Fibroblast of villous mesenchyme (primary cell): Measurements from ENCODE around the gene VPS51. TPM values are rescaled to one million over a fixed set of nuclear protein-coding genes. Genes with fewer than 3 reads are reported as not detected.

ENCODE experiments used
- DNase-seq: peaks from one replicate; pipeline ENCODE4 v3.0.0-alpha.2; 2010; ENCODE audit warnings: low read depth
- H3K4me3 ChIP-seq: 2 replicates; pipeline ENCODE4 v1.5.1; 2011; ENCODE audit warnings: low read depth, mild to moderate bottlenecking, low read length
- total RNA-seq: library from RNA; depleted of rRNA; stranded (reverse); fragments of >200 nt; gene quantifications from 2 replicates; pipeline ENCODE4 v1.2.3, GENCODE V29; 2012
- TF ChIP-seq, protein P1 (sequence below): IDR thresholded peaks from 2 replicates; pipeline ENCODE4 v1.5.1; 2012; ENCODE audit warnings: low read depth, mild to moderate bottlenecking, low read length; ENCODE audit not compliant: insufficient read depth

Gene VPS51
- total RNA-seq, 1 donor = 104 TPM

DNA sequence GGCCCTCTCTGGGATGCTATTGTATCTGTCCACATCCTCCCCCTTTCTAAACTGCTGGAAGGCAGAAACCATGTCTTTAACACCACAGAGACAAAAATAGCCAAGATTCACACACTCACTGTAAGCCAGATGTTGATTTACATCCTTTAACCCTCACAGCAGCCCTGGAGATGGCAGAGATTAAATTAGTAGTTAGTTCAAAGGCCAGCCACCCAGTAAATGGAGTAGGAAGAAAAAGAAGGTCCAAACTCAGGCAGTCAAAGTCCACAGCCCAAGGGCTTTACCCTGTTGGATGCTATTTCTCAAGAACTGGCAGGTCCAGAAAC is 23.6 kb downstream of the VPS51 start:
- no peak for DNase-seq
- TF ChIP-seq, protein P1, sequence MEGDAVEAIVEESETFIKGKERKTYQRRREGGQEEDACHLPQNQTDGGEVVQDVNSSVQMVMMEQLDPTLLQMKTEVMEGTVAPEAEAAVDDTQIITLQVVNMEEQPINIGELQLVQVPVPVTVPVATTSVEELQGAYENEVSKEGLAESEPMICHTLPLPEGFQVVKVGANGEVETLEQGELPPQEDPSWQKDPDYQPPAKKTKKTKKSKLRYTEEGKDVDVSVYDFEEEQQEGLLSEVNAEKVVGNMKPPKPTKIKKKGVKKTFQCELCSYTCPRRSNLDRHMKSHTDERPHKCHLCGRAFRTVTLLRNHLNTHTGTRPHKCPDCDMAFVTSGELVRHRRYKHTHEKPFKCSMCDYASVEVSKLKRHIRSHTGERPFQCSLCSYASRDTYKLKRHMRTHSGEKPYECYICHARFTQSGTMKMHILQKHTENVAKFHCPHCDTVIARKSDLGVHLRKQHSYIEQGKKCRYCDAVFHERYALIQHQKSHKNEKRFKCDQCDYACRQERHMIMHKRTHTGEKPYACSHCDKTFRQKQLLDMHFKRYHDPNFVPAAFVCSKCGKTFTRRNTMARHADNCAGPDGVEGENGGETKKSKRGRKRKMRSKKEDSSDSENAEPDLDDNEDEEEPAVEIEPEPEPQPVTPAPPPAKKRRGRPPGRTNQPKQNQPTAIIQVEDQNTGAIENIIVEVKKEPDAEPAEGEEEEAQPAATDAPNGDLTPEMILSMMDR = no peak
- H3K4me3 ChIP-seq = no peak overlapping the region

DNA sequence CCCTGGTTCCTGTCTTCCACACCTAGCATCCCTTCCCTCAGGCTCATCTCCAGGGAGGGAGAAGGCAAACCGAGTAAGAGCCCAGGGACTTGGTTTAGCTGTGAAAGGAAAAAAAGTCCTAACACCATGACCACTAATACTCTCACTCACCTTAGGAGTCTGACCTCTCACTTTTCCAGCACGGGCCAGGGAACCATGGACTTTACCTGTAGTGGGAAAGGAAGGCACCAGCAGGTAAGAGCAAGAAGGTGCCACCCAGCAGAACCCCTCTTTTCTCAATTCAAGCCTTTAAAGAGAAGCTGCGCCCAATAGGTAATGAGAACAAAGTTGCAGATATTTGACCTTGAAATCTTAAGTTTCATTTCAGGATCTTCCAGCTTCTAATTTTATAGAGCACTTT is 24.8 kb downstream of the VPS51 start:
- no peak for DNase-seq
- TF ChIP-seq, protein P1 = no peak

DNA sequence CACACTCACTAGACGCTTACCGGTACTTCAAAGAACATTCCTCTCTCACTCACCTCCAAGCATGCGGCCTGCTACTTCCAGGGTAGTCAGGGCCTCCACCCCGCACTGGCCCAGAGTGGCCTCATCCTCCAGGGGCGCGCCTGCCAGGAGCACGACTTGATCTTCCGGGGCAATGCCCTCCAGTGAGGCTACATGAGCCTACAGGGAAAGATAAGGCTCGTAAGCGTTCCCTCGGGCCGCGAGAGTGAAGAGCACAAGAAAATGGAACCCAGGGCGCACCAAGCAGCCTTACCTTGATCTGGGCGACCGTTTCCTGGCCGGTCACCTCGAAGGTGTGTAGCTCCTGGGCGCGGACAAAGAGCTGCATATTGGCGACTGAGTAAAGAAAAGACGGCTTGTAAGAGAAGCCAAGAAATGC is 25.4 kb downstream of the VPS51 start:
- TF ChIP-seq, protein P1 = no peak
- H3K4me3 ChIP-seq = peak overlapping the region; percentile 99
- DNase-seq = no peak

More for the DNA sequence above, 24.8 kb downstream of the VPS51 start:
- H3K4me3 ChIP-seq = peak overlapping the region; percentile 99

DNA sequence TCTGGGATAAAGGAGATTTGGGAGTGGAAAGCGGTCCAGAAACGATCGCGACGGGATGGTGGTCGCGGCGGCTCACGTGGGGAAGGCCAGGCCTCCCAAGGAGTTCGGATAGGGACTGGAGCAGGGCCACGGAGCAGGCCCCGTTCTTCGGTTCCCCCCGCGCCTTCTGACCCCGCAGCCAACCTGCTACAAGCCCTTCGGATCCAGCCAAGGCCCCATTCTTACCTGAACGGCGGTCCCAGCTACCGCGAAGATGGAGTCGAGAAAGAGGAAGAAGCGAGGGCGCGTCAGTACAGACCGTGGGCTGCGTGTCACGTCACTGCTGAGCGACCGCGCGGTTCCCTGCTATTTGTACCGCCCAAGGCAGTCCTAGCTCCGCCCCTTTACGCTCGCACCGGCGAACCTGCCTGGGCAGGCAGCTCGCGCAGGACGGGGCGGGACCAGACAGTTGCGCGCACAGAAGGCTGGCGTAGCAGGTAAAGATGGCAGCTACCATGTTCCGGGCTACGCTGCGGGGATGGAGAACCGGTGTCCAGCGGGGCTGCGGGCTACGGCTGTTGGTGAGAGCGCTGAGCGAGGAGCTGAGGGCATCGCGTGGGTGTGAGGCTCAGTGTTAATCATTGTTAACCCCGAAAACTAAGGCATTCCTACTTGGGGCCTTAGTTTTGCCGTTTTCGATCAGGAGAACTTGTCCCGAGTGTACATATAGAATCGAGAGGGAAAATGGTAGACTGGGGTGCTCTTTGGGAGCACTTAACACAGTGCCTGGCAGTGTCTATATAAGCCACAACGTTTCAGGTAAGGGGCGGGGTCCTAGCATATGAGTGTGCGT is 26.1 kb downstream of the VPS51 start, which contains the start of the genes FAU and MRPL49:
Gene FAU, minus strand, starts transcription at position 270 of the 832 bp plus-strand sequence. CDS start 321 bp downstream, outside the sequence.
Gene MRPL49, plus strand, starts transcription at position 457 of the 832 bp plus-strand sequence. Its CDS starts 26 bp downstream, at position 483.
- TF ChIP-seq, protein P1 = no peak
- H3K4me3 ChIP-seq = peak within 1 kb of the TSS; percentile 99
- DNase-seq = peak; percentile 97

DNA sequence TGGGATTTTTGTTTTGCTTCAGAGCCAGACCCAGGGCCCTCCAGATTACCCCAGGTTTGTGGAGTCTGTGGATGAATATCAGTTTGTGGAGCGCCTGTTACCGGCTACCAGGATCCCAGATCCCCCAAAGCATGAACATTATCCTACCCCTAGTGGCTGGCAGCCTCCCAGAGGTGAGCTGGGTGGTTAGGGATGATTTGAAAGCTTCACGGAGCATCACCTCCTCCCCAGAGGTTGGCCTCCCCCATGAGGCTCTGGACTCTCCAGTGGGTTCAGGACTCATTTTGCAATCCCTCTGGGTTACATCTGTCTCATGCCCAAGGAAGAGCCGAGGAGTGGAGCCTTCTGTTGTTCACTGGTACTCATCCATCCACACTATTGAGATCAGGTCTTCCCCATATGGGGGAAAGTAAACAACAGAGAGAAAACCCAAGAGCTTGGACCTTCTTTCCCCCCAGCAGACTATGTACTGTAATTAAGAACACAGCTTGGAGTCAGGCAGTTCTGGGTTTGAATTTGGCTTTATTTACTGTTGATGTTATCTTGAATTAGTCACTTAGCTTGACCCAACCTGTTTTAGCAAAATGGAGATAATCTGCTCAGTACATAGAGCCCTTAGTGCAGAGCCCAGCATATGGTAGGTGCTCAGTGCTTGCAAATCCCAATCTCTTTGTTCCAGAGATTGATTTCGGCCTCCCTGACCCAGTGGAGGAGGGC is 28.6 kb downstream of the VPS51 start:
- H3K4me3 ChIP-seq = no peak overlapping the region
- no peak for DNase-seq
- TF ChIP-seq, protein P1 = no peak

DNA sequence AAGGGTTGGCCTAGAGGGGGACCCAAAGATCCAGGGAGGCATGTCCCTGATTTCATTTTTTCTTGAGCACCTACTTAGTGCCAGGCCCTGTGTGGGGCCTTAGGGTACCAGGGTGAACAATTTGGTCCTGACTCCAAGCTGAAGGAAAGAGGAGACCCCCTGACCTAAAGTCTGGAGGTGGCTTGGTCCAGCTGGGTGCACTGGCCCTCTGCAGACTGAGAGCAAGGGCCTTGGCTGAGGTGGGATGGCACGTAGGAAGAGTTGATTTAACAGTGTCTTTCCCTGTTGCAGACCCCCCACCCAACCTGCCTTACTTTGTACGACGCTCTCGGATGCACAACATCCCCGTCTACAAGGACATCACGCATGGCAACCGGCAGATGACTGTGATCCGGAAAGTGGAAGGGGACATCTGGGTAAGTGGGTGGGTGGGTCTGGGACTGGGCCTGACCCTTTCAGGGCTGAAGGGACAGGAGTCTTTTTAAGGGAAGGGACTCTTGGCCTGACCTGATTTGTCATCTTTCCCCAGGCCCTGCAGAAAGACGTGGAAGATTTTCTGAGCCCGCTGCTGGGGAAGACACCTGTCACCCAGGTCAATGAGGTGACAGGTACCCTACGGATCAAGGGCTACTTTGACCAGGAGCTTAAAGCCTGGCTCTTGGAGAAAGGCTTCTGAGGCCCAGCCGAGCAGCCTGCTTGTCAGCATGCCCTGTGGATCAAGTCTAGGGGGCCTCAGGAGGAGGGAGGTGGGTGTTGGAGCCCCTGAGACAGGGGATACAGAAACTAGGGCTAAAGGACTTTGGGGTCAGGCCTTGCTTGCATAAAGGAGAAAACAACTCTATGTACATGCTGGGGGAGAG is 29.4 kb downstream of the VPS51 start:
- DNase-seq = no peak
- H3K4me3 ChIP-seq = no peak overlapping the region
- TF ChIP-seq, protein P1 = no peak
